Upper lobe of right lung (tissue), 1 donor: ENCODE data around the gene ABCG4. TPM values are rescaled to one million over a fixed set of nuclear protein-coding genes. Genes with fewer than 3 reads are reported as not detected.
"Not testable (repeated sequence)": the region's sequence is repeated elsewhere in the genome, so short reads cannot be mapped to it uniquely, and the experiment has no call there.

Source experiments
- ATAC-seq: fragments of 200-7000 bp; cut with Tn5 transposase; one replicate; pipeline ENCODE4 v1.9.1; 2020; ENCODE audit warnings: mild to moderate bottlenecking, moderate library complexity
- DNase-seq: peaks from one replicate; pipeline ENCODE4 v3.0.0-alpha.2; 2020
- H3K27ac ChIP-seq: fragments of 200-600 bp; one replicate; pipeline ENCODE4 v1.8.0; 2022
- H3K27me3 ChIP-seq: fragments of 200-600 bp; one replicate; pipeline ENCODE4 v1.8.0; 2022; ENCODE audit warnings: mild to moderate bottlenecking
- H3K36me3 ChIP-seq: fragments of 200-600 bp; one replicate; pipeline ENCODE4 v1.8.0; 2022
- H3K4me1 ChIP-seq: fragments of 200-600 bp; one replicate; pipeline ENCODE4 v1.8.0; 2022
- H3K4me3 ChIP-seq: fragments of 200-600 bp; one replicate; pipeline ENCODE4 v1.8.0; 2022; ENCODE audit warnings: mild to moderate bottlenecking
- H3K9me3 ChIP-seq: fragments of 200-600 bp; one replicate; pipeline ENCODE4 v1.8.0; 2022
- intact Hi-C: fragments of 100-400 bp; cut with DNase I; formaldehyde crosslinking; loops from one replicate; pipeline ENCODE4 v1.11.0; 2022
- total RNA-seq: library from RNA; stranded (reverse); fragmentation: NEBNext Ultra II Directional; extraction: Animal tissue kit (Norgen Biotek cat#: 25700); gene quantifications from one replicate; pipeline ENCODE4 v1.2.1, GENCODE V29; 2021
- TF ChIP-seq, protein P1 (sequence below): fragments of 200-600 bp; IDR thresholded peaks from one replicate; pipeline ENCODE4 v1.8.0; 2022; ENCODE audit warnings: antibody characterized with exemption
- donor health status: DM: no; HTN: yes; CAD: no; lungs with severe emphysema.

ABCG4 gene
- total RNA-seq, 1 donor from 2014 or later = 0.14 TPM

GRCh38 chr11:119157063-119157462, 8.2 kb downstream of the ABCG4 start:
- ATAC-seq (no peak), DNase-seq (no peak)
- Histone ChIP-seq H3K27ac (no peak overlapping the region), H3K36me3 (no peaks in the 10 kb centered on the region), H3K4me3 (no peak overlapping the region), H3K27me3 (peaks cover 6% of the 10 kb centered on the region), H3K4me1 (no peaks in the 10 kb centered on the region), H3K9me3 (no peaks in the 10 kb centered on the region)
- intact Hi-C loops = no loop called here
- TF ChIP-seq, protein P1, sequence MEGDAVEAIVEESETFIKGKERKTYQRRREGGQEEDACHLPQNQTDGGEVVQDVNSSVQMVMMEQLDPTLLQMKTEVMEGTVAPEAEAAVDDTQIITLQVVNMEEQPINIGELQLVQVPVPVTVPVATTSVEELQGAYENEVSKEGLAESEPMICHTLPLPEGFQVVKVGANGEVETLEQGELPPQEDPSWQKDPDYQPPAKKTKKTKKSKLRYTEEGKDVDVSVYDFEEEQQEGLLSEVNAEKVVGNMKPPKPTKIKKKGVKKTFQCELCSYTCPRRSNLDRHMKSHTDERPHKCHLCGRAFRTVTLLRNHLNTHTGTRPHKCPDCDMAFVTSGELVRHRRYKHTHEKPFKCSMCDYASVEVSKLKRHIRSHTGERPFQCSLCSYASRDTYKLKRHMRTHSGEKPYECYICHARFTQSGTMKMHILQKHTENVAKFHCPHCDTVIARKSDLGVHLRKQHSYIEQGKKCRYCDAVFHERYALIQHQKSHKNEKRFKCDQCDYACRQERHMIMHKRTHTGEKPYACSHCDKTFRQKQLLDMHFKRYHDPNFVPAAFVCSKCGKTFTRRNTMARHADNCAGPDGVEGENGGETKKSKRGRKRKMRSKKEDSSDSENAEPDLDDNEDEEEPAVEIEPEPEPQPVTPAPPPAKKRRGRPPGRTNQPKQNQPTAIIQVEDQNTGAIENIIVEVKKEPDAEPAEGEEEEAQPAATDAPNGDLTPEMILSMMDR = no peak

DNA sequence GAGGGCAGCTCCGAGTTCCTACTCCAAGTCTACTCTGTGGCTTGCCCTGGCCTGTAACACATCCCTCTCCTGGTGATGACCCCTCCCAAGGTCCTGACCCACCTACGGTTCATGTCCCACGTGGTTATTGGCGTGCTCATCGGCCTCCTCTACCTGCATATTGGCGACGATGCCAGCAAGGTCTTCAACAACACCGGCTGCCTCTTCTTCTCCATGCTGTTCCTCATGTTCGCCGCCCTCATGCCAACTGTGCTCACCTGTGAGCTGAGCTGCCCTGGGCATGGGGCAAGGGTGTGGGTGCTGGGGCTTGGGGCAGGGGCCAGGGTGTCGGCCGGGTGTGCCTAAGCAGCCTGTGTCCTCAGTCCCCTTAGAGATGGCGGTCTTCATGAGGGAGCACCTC, 9.6 kb downstream of the ABCG4 start:
- TF ChIP-seq, protein P1 = no peak
- no peaks in the 10 kb centered on the region for H3K4me1 ChIP-seq
- ATAC-seq (no peak), DNase-seq (no peak)
- no peak overlapping the region for H3K27ac ChIP-seq
- no peaks in the 10 kb centered on the region for H3K36me3 ChIP-seq
- H3K9me3 ChIP-seq = no peaks in the 10 kb centered on the region
- intact Hi-C loops = no loop called here
- no peaks in the 10 kb centered on the region for H3K27me3 ChIP-seq
- H3K4me3 ChIP-seq = no peak overlapping the region

- DNase-seq (no peak), ATAC-seq (no peak)
- H3K4me1 ChIP-seq = no peaks in the 10 kb centered on the region
These were observed 11.3 kb downstream of the ABCG4 start for GRCh38 chr11:119160151-119160550.

DNA sequence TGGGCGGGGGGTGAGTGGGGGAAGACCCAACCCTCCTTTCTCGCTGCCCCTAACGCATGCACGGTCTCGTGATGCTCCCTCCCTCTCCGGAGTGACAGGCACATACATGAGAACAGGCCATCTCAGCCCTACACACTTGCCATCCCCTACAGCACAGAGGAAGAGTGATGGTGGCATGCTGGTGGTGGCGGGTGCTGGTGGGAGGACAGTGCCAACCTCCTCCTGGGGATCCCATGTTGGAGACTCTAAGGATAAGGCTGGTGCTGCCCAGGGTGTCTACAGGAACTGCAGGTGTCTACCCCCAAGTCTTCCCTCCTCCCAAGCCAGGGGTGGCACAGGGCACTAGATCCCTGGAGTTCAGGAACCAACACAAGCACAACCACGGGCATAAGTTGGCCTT, 13.0 kb downstream of the ABCG4 start:
- Histone ChIP-seq H3K4me1 (no peaks in the 10 kb centered on the region), H3K4me3 (no peak overlapping the region), H3K36me3 (no peaks in the 10 kb centered on the region), H3K27ac (no peak overlapping the region), H3K27me3 (no peaks in the 10 kb centered on the region), H3K9me3 (no peaks in the 10 kb centered on the region)
- TF ChIP-seq, protein P1 = no peak
- DNase-seq (no peak), ATAC-seq (no peak)
- intact Hi-C loops = no loop called here

More at GRCh38 chr11:119160151-119160550, 11.3 kb downstream of the ABCG4 start:
- no peaks in the 10 kb centered on the region for H3K36me3 ChIP-seq
- intact Hi-C loops = no loop called here
- TF ChIP-seq, protein P1 = no peak
- H3K27ac ChIP-seq = no peak overlapping the region
- no peaks in the 10 kb centered on the region for H3K27me3 ChIP-seq
- no peak overlapping the region for H3K4me3 ChIP-seq
- H3K9me3 ChIP-seq = no peaks in the 10 kb centered on the region

GRCh38 chr11:119166368-119167076, 17.7 kb downstream of the ABCG4 start:
- TF ChIP-seq, protein P1 = no peak
- DNase-seq (no peak), ATAC-seq (no peak)
- H3K27ac ChIP-seq = no peak overlapping the region
- H3K4me1 ChIP-seq = peaks cover 5% of the 10 kb centered on the region
- intact Hi-C loops = no loop called here
- H3K36me3 ChIP-seq = no peaks in the 10 kb centered on the region
- H3K27me3 ChIP-seq = no peaks in the 10 kb centered on the region
- no peak overlapping the region for H3K4me3 ChIP-seq
- no peaks in the 10 kb centered on the region for H3K9me3 ChIP-seq

GRCh38 chr11:119167077-119167458, 18.2 kb downstream of the ABCG4 start:
- H3K4me3 ChIP-seq, ATAC-seq, H3K27me3 ChIP-seq, intact Hi-C loops, H3K27ac ChIP-seq, H3K36me3 ChIP-seq, H3K4me1 ChIP-seq, H3K9me3 ChIP-seq, DNase-seq: not testable (repeated sequence)
